CD4-positive, alpha-beta T cell treated with Interleukin-21 for 1 hour (primary cell): Measurements from ENCODE around the gene UBAC1.
"Not testable (repeated sequence)": the region's sequence is repeated elsewhere in the genome, so short reads cannot be mapped to it uniquely, and the experiment has no call there.

Experiments used
- DNase-seq: peaks from one replicate; pipeline ENCODE4 v3.0.0-alpha.2; 2020

Gene UBAC1

DNA sequence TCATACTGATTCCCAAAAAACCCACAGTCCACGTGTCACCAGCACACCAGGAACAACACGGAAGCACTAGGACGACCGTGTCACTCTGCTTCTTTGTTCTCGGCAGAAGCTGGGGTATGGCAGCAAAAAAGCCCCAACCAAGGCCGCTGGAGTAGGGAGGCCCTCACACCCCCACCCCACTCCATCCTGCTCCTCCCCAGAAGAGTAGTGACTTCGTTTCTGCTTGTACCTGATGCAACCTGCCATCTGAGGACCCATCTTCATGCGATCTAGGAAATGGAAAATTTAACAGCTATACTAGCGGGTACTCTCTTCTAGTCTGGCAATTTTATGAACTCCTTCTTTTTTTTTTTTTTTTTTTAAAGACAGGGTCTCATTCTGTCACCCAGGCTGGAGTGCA, 3.7 kb downstream of the UBAC1 start:
- no peak for DNase-seq

- no peak for DNase-seq
Observed at GRCh38 chr9:135956802-135957174, 4.4 kb downstream of the UBAC1 start.

- no peak for DNase-seq
Observed at GRCh38 chr9:135955934-135956801, 5.0 kb downstream of the UBAC1 start.

DNA sequence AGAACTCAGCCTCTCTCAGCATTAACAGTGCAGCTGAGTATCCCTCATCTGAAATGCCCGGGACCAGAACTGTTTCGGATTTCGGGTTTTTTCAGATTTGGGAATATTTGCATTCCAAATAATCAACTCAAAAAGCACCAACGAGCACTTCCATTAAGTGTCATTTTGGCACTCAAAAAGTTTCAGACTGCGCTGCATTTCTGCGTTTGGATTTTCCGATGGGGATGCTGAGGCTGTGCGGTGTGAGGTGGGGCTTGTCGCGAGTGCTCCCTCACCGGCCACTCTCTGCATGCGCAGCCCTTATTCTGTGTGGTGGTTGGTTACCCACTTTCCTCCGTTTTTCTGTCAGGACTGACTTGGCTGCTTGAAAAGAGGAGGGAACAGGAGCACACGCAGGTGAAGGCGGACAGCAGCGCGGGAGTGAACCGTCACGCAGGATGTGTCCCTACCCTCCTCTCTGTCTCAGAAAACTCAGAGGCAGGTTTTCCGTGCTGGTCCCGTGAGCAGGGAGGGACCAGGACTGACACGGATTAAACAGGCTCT, 8.4 kb downstream of the UBAC1 start:
- DNase-seq, result no peak

DNA sequence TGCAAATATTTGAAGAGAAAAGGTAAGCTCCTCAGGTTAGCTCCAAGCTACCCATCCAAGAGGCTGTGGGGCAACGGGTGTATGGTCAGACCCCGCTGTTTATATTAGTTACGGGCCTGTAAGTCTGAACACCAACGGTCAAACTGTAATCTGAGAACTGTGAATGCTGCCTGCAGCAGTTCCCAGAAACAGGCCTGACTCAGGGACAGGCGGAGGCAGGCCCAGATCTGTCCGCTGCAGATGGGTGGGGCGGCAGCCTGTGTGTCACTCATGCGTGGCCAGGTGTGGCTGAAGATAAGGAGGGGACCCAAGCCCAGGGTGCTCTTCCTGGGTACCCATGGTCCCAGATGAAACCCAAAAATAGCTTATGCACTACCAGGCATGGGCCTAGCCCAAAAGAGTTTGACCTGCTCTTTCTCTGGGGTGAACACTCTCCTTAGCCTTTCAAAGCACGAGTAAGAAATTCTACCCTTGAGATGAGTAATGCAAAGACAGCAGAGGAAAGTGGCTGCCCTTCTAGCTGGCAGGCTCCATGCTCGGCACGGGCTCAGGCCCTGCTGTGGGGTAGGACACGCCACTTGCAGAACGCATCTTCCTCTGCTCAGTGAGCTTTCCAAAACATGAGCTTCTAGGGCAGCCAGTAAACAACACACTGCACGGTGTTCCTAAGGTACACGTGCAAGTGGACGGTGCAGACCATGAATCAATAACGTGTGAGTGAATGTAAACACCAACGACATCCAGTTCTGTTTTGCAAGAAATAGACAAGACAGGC, 9.1 kb downstream of the UBAC1 start:
- DNase-seq, result no peak

- not testable (repeated sequence) for DNase-seq
Observed at GRCh38 chr9:135951310-135951709, 9.9 kb downstream of the UBAC1 start.

DNA sequence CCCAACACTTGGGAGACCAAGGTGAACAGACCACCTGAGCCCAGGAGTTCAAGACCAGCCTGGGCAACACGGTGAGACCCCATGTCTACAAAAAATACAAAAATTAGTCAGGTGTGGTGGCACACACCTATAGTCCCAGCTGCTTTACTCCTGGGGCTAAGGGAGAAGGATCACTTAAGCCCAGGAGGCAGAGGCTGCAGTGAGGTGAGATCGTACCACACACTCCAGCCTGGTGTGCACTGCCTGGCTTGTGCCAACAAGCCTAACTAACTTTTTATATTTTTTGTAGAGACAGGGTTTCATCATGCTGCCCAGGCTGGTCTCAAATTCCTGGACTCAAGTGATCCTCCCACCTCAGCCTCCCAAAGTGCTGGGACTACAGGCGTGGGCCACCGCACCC, 10.3 kb downstream of the UBAC1 start:
- not testable (repeated sequence) for DNase-seq

- DNase-seq, result no peak
Observed at GRCh38 chr9:135950135-135950682, 11.0 kb downstream of the UBAC1 start.

GRCh38 chr9:135949501-135950134, 11.6 kb downstream of the UBAC1 start:
- no peak for DNase-seq

GRCh38 chr9:135948968-135949367, 12.2 kb downstream of the UBAC1 start:
- DNase-seq, result no peak

- no peak for DNase-seq
Observed at GRCh38 chr9:135948446-135948845, 12.7 kb downstream of the UBAC1 start.

- DNase-seq, result no peak
Observed at GRCh38 chr9:135947582-135947981, 13.6 kb downstream of the UBAC1 start.

DNA sequence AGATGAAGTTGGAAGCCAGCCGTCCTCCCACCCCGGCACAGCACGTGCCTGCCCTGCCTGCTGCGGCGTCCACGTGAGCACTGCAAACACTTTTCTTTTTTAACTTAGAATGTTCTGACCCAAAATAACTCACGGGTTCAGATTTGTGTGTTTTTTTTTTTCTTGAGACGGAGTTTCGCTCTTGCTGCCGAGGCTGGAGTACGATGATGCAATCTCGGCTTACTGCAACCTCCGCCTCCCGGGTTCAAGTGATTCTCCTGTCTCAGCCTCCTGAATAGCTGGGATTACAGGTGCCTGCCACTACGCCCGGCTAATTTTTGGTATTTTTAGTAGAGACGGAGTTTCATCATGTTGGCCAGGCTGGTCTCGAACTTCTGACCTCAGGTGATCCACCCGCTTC, 14.1 kb downstream of the UBAC1 start:
- not testable (repeated sequence) for DNase-seq

GRCh38 chr9:135946392-135946994, 14.7 kb downstream of the UBAC1 start:
- no peak for DNase-seq

DNA sequence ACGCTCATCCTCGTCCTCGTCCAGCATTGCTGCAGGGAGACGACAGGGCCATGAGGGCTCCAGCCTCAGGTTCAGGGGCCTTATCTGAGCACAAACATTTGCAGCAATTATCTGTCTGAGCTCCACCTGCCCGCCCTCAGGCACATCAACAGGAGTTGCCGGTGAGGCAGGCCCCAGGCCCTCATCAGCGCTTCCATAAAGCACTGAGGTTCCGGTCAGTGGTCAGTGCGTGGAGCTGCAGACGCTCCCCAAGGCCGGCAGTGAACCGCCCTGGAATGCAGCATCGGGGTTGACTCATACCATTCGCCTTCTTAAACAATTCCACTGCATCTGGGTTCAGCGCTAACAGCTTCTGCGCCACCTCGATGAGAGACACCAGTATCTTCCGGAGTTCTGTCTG, 15.2 kb downstream of the UBAC1 start:
- DNase-seq, result no peak

GRCh38 chr9:135944444-135945252, 16.5 kb downstream of the UBAC1 start:
- no peak for DNase-seq

- not testable (repeated sequence) for DNase-seq
Observed at GRCh38 chr9:135943604-135944003, 17.6 kb downstream of the UBAC1 start.

DNA sequence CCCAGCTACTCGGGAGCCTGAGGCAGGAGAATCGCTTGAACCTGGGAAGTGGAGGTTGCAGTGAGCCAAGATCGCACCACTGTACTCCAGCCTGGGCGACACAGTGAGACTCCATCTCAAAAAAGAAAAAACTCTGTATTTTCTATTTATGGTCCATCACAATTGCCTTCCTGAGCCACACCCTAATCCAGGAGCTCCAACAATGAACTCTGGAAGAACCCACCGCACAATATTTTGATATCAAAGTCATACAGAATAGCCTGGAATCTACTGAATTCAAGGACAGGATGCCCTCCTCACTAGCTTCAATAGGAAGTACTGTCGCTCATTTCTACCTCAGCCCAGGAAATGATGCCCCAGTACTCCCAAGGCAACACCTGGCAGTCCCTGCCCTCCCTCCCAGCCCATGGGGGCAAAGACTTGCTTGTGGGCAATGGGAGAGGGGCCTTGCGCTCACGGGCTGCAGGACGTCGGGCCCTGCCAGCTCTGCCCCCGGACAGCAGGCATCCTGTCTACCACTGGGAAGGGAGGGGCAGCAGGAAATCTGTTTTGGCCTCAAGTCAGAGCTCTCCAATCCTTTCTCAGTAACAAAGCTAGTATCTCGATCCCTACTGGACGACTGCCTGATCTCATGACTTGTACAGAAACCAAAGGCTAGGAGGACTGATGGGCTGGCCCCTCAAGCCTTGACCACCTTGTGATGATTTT, 19.7 kb downstream of the UBAC1 start:
- no peak for DNase-seq

DNA sequence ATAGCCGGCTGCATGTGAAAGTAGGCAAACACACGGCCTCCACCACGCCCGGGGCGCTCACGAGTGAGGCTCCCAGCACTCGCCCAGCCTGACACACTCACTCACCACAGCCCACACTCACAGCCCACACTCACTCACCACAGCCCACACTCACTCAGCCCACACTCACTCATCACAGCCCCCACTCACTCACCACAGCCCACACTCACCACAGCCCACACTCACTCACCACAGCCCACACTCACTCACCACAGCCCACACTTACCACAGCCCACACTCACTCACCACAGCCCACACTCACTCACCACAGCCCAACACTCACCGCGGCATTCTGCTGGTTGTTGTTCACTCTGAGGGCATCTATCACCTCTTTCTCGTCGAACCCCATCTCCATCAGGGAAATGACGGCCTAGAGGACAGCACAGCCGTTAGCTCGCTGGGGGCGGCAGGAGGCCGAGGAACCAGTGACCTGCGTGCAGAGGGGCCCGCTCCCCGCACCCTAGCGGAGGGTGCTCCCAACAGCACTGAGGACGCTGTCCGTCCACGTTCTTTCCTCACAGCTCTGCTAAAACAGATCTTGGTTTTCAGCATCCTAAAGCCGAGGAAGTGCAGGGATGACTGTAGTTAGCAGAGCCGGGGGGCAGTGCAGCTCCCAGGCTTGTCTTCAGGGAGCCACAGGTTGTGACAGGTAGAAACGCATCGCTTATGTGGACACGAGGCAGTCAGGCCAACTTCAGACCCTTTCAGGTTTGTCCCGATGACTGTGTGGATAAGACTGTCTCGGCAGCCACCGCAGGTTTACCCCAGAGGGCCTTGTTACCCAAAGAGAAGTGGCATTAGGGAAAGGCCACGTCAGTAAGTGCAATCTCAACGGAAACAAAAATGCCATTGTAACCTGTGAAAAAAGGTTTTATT, 21.6 kb downstream of the UBAC1 start:
- peak; percentile 58 for DNase-seq
